GM12864 (cell line): ENCODE measurements around the gene NDST1.
A peak's percentile ranks its signal among the peaks of the same experiment; 100 is the strongest.
"Not testable (repeated sequence)": the region's sequence is repeated elsewhere in the genome, so short reads cannot be mapped to it uniquely, and the experiment has no call there.

Experiments used
- DNase-seq: peaks from one replicate; pipeline ENCODE4 v3.0.0-alpha.2; 2011; ENCODE audit warnings: low read depth
- H3K4me3 ChIP-seq: 2 replicates; pipeline ENCODE4 v1.5.1; 2011; ENCODE audit warnings: mild to moderate bottlenecking, low read depth, low read length, control low read depth
- CTCF ChIP-seq: IDR thresholded peaks from 2 replicates; pipeline ENCODE4 v1.5.1; 2011; ENCODE audit warnings: low read depth, mild to moderate bottlenecking, moderate library complexity, low read length, control low read depth, inconsistent platforms; ENCODE audit errors: missing control alignments

The NDST1 gene

GRCh38 chr5:150512368-150512747 is 4.4 kb downstream of the NDST1 start:
- no peak for DNase-seq
- no peak for TF ChIP-seq CTCF
- H3K4me3 ChIP-seq: no peak overlapping the region

DNA sequence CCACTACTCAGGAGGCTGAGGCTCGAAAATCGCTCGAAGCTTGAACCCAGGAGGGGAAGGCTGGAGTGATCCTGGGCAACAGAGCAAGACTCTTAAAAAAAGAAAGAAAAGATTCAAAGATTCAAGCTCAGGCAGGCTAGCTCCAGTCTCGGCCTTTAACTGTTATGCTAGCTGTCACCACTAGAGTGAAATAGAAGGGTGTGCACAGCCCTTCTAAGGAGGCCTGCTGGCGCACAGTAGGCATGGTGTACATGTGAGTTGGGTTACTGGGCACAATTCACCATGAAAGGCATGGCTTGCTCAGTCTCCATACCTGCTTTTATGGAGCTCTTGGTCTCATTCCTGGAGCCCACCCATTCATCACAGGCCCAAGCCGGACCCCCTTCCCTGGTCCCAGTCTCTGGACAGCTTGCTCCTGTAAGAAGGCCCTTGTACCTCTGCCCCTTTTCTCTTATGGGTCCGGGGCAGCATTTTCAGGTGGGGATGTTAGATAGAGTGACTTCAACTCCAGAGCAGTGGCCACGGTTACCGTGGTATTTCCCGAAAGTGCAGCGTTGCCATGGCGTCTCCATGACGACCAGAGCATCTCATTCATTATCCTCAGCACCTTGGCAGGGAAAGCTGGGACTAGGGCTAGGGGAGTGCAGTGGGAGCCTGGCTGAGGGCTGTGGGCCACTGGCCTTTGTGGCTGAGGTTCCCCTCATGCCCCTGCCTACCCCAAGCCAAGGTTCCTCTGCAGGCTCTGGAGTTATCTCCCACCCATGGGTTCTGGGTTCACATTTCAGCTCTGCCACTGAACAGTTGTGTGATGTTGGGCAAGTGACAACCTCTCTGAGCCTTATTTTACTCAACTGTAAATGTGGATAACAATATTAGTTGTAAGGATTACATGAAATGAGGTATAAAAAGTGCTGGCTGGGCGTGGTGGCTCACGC is 5.7 kb downstream of the NDST1 start:
- H3K4me3 ChIP-seq: no peak overlapping the region
- DNase-seq: no peak

DNA sequence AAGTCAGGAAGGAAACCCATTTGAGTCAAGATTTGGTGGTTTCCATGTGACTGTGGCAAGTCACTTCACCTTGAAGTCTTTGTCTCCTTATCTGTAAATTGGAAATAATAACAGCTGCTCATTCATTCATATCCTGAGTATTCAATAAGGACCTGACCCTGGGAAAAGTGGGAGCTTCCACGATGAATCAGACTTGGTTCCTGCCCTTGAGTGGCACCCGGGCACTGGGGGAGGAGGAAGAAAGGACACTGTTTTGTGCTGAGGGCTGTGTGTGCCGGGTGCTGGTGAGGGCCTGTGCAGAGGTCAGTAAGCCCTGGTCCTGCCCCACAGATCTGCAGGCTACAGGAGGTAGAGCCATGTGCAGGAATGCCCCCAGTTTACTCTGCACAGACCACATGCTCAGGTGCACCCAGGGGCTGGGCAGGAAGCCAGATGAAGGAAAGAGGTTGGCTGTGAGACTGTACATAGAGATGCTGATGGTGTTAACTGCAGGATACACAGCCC is 6.8 kb downstream of the NDST1 start:
- no peak for DNase-seq
- no peak overlapping the region for H3K4me3 ChIP-seq
- no peak for TF ChIP-seq CTCF

More for the DNA sequence above, 5.7 kb downstream of the NDST1 start:
- peak; percentile 45 for TF ChIP-seq CTCF

GRCh38 chr5:150515446-150515845 is 7.5 kb downstream of the NDST1 start:
- no peak for DNase-seq
- TF ChIP-seq CTCF: no peak
- H3K4me3 ChIP-seq: no peak overlapping the region

DNA sequence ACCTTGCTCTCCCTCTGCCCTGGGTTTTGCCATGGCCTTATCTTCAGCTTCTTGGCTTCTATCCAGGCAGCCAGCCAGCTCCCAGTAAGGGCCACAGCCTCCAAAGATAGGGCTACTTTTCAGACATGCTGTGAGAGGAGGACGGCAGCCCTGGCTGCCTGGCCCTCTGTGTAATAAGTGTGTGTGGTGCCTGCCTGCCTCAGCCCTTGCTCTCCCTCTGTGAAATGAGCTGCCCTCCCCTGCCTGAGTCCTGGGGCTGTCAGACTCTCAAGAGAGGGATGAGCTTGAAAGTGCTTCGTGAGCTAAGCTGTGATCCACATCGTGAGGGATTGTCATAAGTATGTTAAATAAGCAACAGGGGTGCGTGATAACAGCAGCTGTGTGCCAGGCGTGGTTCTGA is 8.1 kb downstream of the NDST1 start:
- DNase-seq: no peak
- TF ChIP-seq CTCF: no peak
- H3K4me3 ChIP-seq: no peak overlapping the region

- no peak for TF ChIP-seq CTCF
- DNase-seq: no peak
- H3K4me3 ChIP-seq: no peak overlapping the region
Measured at GRCh38 chr5:150517272-150518152, 9.6 kb downstream of the NDST1 start.

DNA sequence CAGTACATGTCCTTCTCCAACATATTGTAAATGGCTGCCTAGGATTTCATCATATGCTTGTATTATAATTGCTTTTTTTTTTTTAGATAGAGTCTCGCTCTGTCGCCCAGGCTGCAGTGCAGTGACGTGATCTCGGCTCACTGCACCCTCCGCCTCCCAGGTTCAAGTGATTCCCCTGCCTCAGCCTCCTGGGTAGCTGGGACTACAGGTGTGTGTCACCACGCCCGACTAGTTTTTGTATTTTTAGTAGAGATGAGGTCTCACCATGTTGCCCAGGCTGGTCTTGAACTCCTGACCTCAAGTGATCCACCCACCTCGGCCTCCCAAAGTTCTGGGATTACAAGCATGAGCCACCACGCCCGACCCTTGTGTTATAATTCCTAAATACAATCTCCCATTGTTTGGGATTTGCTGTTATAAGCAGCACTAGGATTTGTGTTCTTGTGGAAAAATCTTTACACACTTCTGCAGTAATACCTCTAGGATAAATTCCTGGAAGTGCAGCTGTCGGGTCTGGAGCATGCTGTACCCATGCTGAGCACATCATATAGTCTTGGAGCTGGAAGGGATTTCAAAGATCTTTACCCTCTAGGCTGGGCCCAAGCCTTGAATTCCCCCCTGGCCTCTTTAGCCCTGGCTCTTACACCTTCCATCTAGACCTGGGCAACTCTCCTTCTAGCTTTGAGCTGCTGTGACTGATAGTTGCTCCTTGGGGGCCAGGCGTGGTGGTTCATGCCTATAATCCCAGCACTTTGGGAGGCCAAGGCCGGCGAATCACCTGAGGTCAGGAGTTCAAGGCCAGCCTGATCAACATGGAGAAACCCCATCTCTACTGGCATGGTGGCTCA is 11.0 kb downstream of the NDST1 start:
- DNase-seq, H3K4me3 ChIP-seq: not testable (repeated sequence)
